Heart left ventricle (tissue), 13 donors: ENCODE data around the gene CBFA2T2.

Experiments
- POLR2A ChIP-seq, 2 donors: fragments of 450-650 bp; IDR thresholded peaks; one replicate each; pipeline ENCODE4 v1.6.1; 2017; ENCODE audit warnings: antibody characterized with exemption in 2 of 2, mild to moderate bottlenecking in 2 of 2, moderate library complexity in 2 of 2
- TF ChIP-seq, protein P1 (sequence below), 12 donors: fragments of 200-600 bp; sonication (generic) in 4 of 12; IDR thresholded peaks; one replicate each; pipeline versions ENCODE4 v1.5.0 to v1.8.0; 2018 to 2022; ENCODE audit warnings: antibody characterized with exemption in 12 of 12, mild to moderate bottlenecking in 5 of 12
- donor health status: ischemic (EF 13 %, LVEDD 7.1; RV severe dilation, severe dysfunction).
- donor health status: DM: no; HTN: yes; CAD: no.
- donor health status: DM: no; HTN: no; CAD: no.
- donor health status: ischemic (EF 25% LVEDD 6.9; RV normal size, moderate dysfunction).
- donor health status: ischemic (EF 25% LVEDD 5.7; RV mildly dilated, moderate dysfunction).
- donor health status: ischemic (EF 35%, LVEDD 5.7; RV mildly dilated, moderate dysfunction).
- donor health status: nonischemic (EF 11% LVEDD 7.7; RV severe dilation, severe dysfunction).
- donor health status: DM: yes; HTN: yes; CAD: no.
- donor health status: PGD.
- donor health status: ischemic (EF 29% LVEDD 5.4; RV normal size, mild dysfunction).
- donor health status: nonischemic (EF 23%, LVEDD 6.1; RV moderate dilation, normal function).

DNA sequence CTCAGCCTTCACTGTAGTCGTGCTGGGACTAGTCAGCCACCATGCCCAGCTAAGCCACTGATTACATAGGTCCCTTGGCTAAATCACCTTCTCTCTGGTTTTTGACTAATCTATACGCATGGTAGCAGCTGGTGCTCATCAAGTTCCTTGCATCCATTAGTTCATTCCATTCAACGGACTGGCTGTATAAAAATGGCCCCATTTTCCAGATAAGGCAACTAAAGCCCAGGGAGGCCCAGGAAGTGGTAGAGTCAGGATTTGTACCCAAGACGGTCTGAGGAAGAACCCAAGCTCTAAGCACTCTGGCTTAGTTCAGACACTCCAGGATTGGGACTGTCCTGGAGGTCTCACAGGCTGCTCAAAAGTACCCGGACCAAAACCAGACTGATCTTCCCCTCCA is 191.4 kb downstream of the CBFA2T2 start:
- no peak for TF ChIP-seq POLR2A (IDR thresholded peaks at IDR 0.05)
- TF ChIP-seq, protein P1, sequence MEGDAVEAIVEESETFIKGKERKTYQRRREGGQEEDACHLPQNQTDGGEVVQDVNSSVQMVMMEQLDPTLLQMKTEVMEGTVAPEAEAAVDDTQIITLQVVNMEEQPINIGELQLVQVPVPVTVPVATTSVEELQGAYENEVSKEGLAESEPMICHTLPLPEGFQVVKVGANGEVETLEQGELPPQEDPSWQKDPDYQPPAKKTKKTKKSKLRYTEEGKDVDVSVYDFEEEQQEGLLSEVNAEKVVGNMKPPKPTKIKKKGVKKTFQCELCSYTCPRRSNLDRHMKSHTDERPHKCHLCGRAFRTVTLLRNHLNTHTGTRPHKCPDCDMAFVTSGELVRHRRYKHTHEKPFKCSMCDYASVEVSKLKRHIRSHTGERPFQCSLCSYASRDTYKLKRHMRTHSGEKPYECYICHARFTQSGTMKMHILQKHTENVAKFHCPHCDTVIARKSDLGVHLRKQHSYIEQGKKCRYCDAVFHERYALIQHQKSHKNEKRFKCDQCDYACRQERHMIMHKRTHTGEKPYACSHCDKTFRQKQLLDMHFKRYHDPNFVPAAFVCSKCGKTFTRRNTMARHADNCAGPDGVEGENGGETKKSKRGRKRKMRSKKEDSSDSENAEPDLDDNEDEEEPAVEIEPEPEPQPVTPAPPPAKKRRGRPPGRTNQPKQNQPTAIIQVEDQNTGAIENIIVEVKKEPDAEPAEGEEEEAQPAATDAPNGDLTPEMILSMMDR (IDR thresholded peaks at IDR 0.05), result no peak
